CD4-positive, alpha-beta T cell treated with Interferon gamma for 1 hour (primary cell): ENCODE results near the gene PEMT.
"Not testable (repeated sequence)": the region's sequence is repeated elsewhere in the genome, so short reads cannot be mapped to it uniquely, and the experiment has no call there.

Experiments used
- DNase-seq: peaks from one replicate; pipeline ENCODE4 v3.0.0-alpha.2; 2020

The PEMT gene

GRCh38 chr17:17498606-17499301 is 92.8 kb downstream of the PEMT start:
- DNase-seq: no peak

- DNase-seq: no peak
Measured at GRCh38 chr17:17497845-17498520, 93.5 kb downstream of the PEMT start.

GRCh38 chr17:17497065-17497844 is 94.3 kb downstream of the PEMT start:
- DNase-seq: no peak

DNA sequence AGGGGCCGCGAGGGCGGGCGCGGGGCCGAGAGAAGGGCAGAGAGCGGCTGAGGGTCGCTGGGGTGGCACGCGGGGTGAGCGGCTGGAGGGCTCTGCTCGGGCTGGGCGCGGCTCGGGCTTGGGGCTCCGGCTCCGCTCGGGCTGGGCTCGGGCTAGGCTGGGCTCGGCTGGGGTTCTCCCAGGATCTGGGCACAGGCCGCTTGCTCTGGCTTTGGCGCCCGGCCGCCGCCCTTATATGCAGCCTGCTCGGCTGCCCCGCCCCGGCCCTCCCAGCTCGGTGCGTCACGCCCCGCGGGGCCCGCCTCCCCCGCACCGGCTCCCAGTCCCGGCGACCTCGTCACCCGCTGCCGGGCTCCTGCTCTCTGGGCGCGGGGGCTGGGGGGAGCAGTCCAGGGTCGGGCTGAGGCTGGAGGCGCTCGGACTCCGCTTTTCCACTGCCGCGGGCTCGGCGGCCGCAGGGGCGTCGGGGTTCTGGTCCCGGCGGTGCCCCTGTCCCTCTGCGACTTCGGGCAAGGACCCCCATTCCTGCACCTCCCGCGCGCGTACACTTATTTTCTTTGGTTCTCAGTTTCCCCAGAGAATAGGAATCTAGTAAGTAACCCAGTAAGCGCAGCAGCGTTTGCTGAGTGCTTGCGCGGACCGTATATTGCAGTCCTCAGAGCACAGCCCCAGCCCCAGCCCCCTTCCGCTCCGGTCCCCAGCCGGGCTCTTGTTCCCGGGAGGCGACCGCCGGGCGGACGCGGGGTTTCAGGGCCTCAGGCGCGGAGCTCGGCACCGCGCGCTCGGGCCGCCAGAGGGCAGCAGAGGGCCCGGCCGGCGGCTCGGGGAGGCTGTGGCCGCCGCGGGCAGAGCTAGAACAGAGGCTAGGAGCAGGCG is 95.1 kb downstream of the PEMT start, which contains the start of gene RASD1:
Gene RASD1 (minus strand): TSS at position 207 of the 876 bp plus-strand sequence. CDS start 214 bp downstream, outside the sequence.
- DNase-seq: peak; percentile 78

GRCh38 chr17:17495536-17496188 is 95.8 kb downstream of the PEMT start:
- no peak for DNase-seq

GRCh38 chr17:17494870-17495535 is 96.5 kb downstream of the PEMT start:
- DNase-seq: no peak

DNA sequence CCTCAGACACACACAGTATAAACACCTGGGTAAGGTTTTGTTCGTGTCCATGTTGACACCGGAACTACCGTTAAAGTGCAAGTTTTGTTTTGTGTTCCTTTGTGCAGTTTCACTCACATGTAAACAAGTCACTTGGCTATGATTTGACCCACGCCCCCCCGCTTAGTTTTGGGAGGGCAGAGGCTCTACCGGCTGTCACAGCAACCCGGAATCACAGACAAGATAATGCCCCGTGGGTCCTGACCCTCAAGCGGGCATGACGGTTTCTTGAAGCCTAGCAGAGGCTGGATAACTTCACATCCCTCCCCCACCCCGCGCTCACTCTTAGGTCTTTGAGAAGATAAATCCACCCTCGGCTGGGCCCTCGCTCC is 97.0 kb downstream of the PEMT start:
- no peak for DNase-seq

DNA sequence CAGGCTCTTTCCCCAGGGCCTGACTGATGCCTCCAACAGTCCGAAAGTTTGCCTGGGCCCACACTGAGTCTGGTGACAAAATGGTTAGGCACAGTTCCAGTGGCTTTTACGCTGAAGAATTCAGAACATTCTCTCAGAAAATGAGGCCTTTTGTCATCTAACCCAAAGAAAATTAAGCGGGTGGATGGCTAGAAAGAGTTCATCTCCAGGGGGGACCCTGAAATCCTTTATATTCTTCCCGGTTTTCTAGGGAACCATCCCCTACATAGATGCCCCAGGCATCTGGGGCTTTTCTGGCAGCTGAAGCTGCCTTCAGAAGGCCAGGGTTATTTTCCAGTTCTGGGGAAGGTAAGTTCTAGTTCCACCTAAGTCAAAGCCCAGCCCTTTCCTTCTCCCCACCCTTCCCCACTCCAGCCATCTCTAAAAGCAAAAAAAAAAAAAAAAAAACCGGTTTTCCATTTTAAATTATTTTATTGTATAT is 97.5 kb downstream of the PEMT start:
- no peak for DNase-seq

GRCh38 chr17:17493249-17493985 is 98.1 kb downstream of the PEMT start:
- DNase-seq: no peak

DNA sequence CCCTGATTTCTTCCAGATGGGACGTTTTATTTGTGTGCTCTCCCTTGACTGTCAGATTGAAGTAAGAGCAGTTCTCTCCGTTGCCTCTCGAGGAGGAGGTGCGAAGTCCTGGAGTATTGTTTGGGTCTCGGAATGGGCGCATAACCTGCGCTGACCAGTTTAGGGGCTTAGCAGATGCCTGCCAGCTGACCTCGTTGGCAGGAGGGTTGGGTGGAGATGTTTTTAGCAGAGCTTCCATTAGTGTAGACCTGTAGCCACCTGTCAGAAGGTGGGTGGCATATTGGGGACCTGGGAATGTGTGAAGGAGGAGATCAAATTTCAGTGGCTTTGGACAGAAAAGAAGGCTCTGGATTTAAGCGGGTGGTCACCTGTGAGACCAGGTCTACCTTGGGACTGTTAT is 98.9 kb downstream of the PEMT start:
- DNase-seq: no peak

DNA sequence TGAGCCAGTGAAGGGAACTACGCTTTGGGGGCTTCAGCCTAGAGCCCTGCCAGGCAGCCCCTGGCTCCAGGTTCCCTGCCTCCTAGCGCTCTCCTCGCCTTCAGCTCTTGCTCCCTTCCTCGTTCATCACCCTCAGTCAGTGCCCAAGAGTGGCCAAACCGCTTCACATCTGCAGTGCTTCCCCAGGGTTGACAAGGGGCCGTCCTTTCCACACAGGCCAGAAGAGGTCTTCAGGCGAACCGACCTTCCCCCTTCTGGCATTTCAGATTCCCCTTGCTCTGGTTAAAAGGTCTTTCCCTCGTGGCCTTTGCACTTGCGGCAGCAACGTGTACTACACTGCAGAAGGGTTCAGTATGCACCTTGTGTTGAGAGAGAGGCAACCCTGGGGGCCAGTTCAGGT is 99.4 kb downstream of the PEMT start:
- no peak for DNase-seq

GRCh38 chr17:17491546-17491988 is 99.9 kb downstream of the PEMT start:
- DNase-seq: no peak

GRCh38 chr17:17491031-17491471 is 100.5 kb downstream of the PEMT start:
- DNase-seq: no peak

DNA sequence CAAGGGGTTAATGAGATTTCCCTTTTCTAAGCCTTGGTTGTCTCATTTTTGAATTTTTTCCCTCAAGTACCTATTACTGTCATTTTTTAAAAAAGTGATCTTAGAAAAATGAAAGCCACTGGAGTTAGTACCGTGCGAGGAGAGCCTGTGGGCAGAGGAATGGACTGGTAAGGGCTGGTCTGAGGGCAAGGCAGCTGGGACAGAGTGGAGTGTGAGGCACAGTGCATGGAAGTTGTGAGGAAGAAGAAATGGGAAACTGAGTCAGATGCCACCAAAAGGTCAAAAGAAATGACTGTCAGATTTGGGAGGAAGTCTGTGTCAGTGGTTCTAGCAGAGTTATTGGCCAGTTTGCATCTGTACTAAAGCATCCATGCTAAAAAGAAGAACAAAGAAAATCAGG is 103.5 kb downstream of the PEMT start:
- no peak for DNase-seq

GRCh38 chr17:17486416-17486815 is 105.1 kb downstream of the PEMT start:
- not testable (repeated sequence) for DNase-seq

DNA sequence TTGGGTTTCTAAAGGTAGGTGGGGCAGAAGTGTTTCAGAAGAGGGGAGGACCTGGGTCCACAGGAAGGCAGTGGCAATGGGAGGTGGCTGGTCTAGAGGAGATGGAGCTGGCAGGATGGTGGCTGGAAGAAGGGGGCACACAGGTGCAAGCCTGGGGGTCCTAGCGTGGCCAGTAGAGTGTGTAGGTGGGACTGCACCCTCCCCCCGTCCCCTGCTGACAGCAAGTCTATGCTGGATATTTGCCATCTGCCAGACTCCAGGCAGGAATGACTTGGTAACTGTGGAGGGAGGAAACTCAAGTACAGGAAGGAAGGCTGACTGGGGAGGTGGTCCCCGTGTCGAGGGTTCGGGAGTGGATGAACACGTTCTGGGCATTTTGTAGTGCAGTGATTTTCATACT is 106.1 kb downstream of the PEMT start:
- DNase-seq: no peak

- DNase-seq: no peak
Measured at GRCh38 chr17:17484451-17484899, 107.0 kb downstream of the PEMT start.

DNA sequence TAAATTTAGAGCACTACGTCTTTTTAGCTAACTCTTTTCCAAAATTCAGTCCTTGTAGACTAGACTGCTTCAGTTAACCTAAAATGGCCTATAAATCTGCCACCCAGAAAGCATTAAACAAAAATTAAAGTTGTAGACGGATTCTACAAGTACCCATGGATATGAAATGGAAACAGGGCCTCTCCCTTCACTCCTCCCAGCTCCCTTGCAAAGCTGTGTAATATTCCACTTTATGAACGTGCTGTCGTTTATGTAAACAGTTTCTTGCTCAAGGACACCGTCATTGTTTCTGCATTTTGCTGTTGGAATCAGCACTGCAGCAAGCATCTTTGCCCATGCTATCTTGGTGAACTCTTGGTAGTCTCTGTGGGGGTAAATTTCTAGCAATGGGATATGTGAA is 109.6 kb downstream of the PEMT start:
- no peak for DNase-seq

DNA sequence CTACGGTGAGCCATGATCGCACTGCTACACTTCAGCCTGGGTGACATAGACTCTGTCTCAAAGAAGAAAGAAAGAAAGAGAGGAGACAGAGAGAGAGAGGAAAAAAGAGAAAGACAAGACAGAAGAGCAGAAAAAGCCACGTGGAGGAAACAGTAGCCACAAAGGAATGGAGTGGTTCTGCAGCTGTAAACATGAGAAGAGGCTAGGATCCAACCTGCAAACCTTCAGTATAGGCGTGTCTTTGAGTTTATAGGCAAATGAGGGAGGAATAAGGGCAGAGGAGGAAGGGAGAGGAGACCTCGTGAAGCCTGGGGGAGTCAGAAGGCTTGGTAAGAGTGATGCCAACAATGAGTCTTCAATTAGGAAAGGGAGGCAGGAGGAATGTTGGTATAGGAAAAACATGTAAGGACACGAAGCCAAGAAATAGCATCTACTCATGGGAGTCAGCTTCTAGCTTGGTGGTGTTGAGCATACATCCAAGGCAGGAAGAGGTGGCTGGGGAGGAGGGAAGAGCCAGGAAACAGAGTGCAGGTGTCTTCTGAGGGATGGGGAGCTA is 110.8 kb downstream of the PEMT start:
- no peak for DNase-seq

DNA sequence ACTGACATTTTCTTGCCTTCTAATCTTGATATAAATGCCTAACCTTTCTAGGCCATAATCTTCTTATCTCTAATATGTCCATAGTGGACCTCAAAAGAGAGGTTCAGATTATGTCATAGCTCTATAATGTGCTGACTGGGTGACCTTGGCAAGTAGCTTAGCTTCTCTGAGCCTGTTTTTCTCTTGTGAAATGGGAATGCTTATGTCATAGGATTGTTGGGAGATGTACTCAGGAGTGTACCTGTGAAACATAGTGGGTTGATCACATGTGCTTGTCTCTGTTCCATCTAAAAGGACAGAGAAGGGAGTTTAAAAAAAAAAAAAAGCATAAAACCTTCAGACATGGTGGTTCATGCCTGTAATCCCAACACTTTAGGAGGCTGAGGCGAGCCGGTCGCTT is 112.3 kb downstream of the PEMT start:
- no peak for DNase-seq
